ENCODE data around the gene RBBP9.
A peak's percentile ranks its signal among the peaks of the same experiment; 100 is the strongest.

Gene RBBP9

DNA sequence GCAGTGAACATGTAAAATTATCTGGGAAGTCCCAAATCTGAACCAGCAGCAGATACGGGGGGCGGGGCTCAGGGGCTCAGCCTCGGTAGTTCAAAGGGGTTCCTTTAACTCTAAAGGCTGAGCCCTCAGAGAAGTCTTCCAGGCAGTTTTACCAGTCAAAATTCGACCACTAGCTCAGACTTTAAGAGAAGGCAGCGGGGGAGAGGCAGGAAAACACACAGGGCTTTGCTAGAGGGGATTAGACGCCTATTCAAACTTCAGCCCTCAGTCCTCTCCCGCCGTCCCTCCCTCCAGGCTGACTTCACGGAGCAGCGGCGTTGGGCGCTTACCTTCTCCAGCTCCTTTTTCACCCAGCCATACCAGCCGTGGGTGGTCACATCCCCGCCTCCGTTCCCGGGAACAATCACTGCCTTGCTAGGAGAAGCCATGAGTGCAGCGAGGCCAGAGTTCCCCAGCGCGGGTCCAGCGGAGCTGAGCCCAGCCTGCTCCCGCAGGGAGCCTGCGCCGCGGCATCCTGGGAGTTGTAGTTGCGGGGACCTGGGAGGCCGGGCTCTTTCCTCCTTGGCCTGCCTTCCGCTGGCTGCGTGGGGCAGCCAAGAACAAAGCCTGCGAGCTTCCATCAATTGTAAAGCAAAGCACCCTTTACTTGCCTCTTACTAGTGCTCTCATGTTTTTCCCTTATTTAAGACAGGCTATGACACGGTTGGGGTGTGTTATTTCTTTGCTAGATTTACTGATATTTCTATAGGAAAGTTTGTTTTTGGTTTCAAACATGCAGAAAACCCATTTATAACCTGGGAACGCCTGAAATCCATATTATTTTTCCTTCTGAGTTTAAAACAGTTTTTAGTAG is at the start of gene RBBP9:
Gene RBBP9 (minus strand): TSS at position 486 of the 853 bp plus-strand sequence. CDS start 58 bp downstream, at position 428.
- peak within 1 kb of the TSS; percentile 68 for H3K4me3 ChIP-seq (ENCODE audit: low read depth, low read length)
- TF ChIP-seq, protein P1, sequence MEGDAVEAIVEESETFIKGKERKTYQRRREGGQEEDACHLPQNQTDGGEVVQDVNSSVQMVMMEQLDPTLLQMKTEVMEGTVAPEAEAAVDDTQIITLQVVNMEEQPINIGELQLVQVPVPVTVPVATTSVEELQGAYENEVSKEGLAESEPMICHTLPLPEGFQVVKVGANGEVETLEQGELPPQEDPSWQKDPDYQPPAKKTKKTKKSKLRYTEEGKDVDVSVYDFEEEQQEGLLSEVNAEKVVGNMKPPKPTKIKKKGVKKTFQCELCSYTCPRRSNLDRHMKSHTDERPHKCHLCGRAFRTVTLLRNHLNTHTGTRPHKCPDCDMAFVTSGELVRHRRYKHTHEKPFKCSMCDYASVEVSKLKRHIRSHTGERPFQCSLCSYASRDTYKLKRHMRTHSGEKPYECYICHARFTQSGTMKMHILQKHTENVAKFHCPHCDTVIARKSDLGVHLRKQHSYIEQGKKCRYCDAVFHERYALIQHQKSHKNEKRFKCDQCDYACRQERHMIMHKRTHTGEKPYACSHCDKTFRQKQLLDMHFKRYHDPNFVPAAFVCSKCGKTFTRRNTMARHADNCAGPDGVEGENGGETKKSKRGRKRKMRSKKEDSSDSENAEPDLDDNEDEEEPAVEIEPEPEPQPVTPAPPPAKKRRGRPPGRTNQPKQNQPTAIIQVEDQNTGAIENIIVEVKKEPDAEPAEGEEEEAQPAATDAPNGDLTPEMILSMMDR (IDR thresholded peaks at IDR 0.05; ENCODE audit: borderline replicate concordance, insufficient read depth, low read depth, low read length), result no peak

DNA sequence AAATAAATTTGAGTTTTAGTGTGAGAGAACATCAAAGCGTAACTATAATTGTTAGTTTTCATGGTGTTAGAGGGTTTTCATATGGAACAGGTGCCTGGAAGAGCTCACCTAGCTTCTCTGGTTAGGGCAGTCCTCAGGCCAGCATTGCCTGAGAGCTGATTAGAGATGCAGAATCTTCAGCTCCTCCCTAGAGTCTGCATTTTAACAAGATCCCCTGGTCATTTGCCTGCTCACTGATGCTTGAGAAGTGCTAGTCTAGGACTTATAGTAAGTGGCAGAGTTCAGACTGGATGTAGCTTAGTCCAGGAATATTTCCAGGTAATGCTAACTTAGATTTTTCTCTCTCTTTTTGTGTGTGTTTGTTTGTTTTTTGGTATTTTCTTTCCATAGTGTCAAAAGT is 48.5 kb upstream of the RBBP9 start:
- no peak overlapping the region for H3K4me3 ChIP-seq (ENCODE audit: low read depth, low read length)
- TF ChIP-seq, protein P1 (IDR thresholded peaks at IDR 0.05; ENCODE audit: borderline replicate concordance, insufficient read depth, low read depth, low read length), result no peak

DNA sequence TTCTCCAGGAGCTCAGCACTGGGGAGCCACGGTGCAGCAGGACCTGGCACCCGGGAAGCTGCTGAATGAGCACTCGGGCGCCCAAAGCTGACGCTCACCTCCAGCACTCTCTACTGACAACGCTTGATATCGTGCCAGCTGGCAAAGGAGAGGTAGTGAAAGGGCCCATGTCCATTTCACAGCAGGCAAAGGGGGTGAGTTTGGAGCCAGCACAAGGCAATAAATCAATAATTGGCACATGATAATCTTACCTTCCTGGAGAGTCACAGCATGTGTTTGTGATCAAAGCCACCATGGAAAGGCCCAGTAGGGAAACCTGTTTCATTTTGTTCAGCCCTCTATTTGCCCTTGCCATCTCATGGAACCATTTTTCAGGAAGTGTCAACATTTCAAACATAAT is 46.9 kb upstream of the RBBP9 start:
- no peak overlapping the region for H3K4me3 ChIP-seq (ENCODE audit: low read depth, low read length)
- TF ChIP-seq, protein P1 (IDR thresholded peaks at IDR 0.05; ENCODE audit: borderline replicate concordance, insufficient read depth, low read depth, low read length), result no peak

DNA sequence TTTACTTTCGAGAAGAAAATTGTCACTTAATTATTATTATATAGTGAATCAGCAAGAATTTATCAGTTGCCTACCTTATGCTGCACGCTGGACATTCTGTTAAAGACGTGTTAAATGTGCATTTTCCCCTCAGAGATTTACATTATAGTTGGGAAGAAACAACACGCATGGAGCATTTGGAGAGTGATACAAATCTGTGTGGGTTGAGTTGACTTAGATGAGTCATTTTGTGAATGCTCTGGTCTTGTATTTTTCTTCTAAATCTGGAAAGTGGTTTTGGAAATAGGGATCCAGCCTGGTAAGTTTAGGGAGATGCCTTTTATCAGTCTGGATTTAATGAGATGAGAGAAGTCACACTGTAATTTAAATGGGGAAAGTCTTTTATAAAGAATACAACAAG is 46.2 kb upstream of the RBBP9 start:
- no peak overlapping the region for H3K4me3 ChIP-seq (ENCODE audit: low read depth, low read length)
- TF ChIP-seq, protein P1 (IDR thresholded peaks at IDR 0.05; ENCODE audit: borderline replicate concordance, insufficient read depth, low read depth, low read length), result no peak

DNA sequence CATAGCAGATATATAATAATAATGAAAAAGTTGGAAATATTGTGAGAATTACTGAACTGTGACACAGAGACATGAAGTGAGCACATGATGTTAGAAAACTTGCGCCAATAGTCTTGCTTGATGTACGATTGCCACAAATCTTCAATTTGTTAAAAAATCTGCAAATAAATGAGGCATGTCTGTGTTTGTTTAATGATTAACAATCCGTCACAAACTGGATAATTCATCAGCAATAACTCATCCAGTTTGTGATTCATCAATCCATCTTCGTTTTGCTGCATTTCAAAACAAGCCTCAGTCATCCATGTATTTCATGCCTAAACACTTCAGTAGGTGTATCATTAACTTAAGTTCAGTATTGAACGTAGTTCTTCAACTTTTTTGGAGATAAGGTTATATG is 44.7 kb upstream of the RBBP9 start:
- no peak overlapping the region for H3K4me3 ChIP-seq (ENCODE audit: low read depth, low read length)
- TF ChIP-seq, protein P1 (IDR thresholded peaks at IDR 0.05; ENCODE audit: borderline replicate concordance, insufficient read depth, low read depth, low read length), result no peak

DNA sequence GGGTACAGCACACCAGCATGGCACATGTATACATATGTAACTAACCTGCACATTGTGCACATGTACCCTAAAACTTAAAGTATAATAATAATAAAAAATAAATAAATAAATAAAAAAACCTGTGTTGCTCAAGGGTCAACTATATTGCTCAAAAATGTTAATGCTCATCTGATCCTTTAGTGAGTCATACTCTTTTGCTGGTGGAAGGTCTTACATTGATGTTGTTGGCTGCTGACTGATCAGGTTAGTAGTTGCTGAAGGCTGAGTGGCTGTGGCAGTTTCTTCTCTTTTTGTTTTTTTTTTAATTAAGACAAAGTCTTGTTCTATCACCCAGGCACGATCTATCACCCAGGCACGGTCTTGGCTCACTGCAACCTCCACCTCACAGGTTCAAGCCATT is 40.6 kb upstream of the RBBP9 start:
- TF ChIP-seq, protein P1 (IDR thresholded peaks at IDR 0.05; ENCODE audit: borderline replicate concordance, insufficient read depth, low read depth, low read length), result no peak

More for the DNA sequence above, 40.6 kb upstream of the RBBP9 start:
- no peak overlapping the region for H3K4me3 ChIP-seq (ENCODE audit: low read depth, low read length)

Measured in GM12875 (cell line).